ENCODE data around the gene VSTM5.

- TF ChIP-seq, protein P1, sequence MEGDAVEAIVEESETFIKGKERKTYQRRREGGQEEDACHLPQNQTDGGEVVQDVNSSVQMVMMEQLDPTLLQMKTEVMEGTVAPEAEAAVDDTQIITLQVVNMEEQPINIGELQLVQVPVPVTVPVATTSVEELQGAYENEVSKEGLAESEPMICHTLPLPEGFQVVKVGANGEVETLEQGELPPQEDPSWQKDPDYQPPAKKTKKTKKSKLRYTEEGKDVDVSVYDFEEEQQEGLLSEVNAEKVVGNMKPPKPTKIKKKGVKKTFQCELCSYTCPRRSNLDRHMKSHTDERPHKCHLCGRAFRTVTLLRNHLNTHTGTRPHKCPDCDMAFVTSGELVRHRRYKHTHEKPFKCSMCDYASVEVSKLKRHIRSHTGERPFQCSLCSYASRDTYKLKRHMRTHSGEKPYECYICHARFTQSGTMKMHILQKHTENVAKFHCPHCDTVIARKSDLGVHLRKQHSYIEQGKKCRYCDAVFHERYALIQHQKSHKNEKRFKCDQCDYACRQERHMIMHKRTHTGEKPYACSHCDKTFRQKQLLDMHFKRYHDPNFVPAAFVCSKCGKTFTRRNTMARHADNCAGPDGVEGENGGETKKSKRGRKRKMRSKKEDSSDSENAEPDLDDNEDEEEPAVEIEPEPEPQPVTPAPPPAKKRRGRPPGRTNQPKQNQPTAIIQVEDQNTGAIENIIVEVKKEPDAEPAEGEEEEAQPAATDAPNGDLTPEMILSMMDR (IDR thresholded peaks at IDR 0.05), result no peak
- no peak for TF ChIP-seq POLR2A (IDR thresholded peaks at IDR 0.05)
These were observed 40.1 kb upstream of the VSTM5 start for GRCh38 chr11:93890391-93891051.

All from adrenal gland (tissue), 5 donors.